Adrenal gland (tissue), 5 donors: Measurements from ENCODE around the gene ZNF48.

Experiments
- CTCF ChIP-seq, 6 experiments: fragments of 450-650 bp in 4 of 6; fragments of 200-600 bp in 2 of 6; sonication (generic) in 1 of 6; IDR thresholded peaks; 1 replicate in 5 of 6; 2 replicates in 1 of 6; pipeline versions ENCODE4 v1.5.1 to v1.8.0; 2016 to 2021; ENCODE audit warnings: antibody characterized with exemption in 6 of 6, mild to moderate bottlenecking in 2 of 6, moderate library complexity in 1 of 6
- POLR2A ChIP-seq, 2 donors: fragments of 450-650 bp; IDR thresholded peaks; one replicate each; pipeline ENCODE4 v1.6.1; 2017; ENCODE audit warnings: antibody characterized with exemption in 2 of 2, mild to moderate bottlenecking in 2 of 2, moderate library complexity in 1 of 2
- donor health status: DM: no; HTN: no; CAD: no.

GRCh38 chr16:30418350-30419181 lies 23.3 kb downstream of the ZNF48 start:
- TF ChIP-seq CTCF (IDR thresholded peaks at IDR 0.05): no peak
- TF ChIP-seq POLR2A (IDR thresholded peaks at IDR 0.05): no peak
